ACC112 (cell line): ENCODE results near the gene BPTF.
"Not testable (repeated sequence)": the region's sequence is repeated elsewhere in the genome, so short reads cannot be mapped to it uniquely, and the experiment has no call there.

Experiments used
- H2AFZ ChIP-seq: fragments of 200-600 bp; sonication (generic); one replicate; pipeline ENCODE4 v1.6.0; 2017; ENCODE audit warnings: antibody characterized with exemption, low read length; ENCODE audit not compliant: unreplicated experiment
- H3K27ac ChIP-seq: fragments of 200-600 bp; sonication (generic); 2 replicates; pipeline ENCODE4 v1.5.1; 2014; ENCODE audit warnings: low read depth, mild to moderate bottlenecking, antibody characterized with exemption, low read length, moderate library complexity
- H3K27me3 ChIP-seq: fragments of 200-600 bp; sonication (generic); 2 replicates; pipeline ENCODE4 v1.6.1; 2014; ENCODE audit warnings: mild to moderate bottlenecking, antibody characterized with exemption, low read length, moderate library complexity, mixed read lengths; ENCODE audit not compliant: insufficient read depth
- H3K36me3 ChIP-seq: fragments of 200-600 bp; sonication (generic); 2 replicates; pipeline ENCODE4 v1.6.1; 2016; ENCODE audit warnings: mild to moderate bottlenecking, antibody characterized with exemption, low read length, moderate library complexity, mixed read lengths; ENCODE audit not compliant: insufficient read depth
- H3K4me1 ChIP-seq: fragments of 200-600 bp; sonication (generic); one replicate; pipeline ENCODE4 v1.6.1; 2016; ENCODE audit warnings: low read length, mixed read lengths; ENCODE audit not compliant: insufficient read depth, unreplicated experiment, control insufficient read depth
- H3K4me3 ChIP-seq: fragments of 200-600 bp; sonication (generic); 2 replicates; pipeline ENCODE4 v1.5.1; 2014; ENCODE audit warnings: mild to moderate bottlenecking, low read depth, low read length
- H3K79me2 ChIP-seq: fragments of 200-600 bp; sonication (generic); one replicate; pipeline ENCODE4 v1.6.0; 2016; ENCODE audit warnings: low read length; ENCODE audit not compliant: control insufficient read depth, unreplicated experiment, insufficient read depth

BPTF gene

GRCh38 chr17:67855504-67856324 lies 30.4 kb downstream of the BPTF start:
- no peaks in the 10 kb centered on the region for H3K27me3 ChIP-seq
- peaks cover 66% of the 10 kb centered on the region for H3K79me2 ChIP-seq
- no peaks in the 10 kb centered on the region for H3K4me1 ChIP-seq
- peaks cover 15% of the 10 kb centered on the region for H3K36me3 ChIP-seq
- H2AFZ ChIP-seq = no peak overlapping the region
- H3K4me3 ChIP-seq = no peak overlapping the region
- no peak overlapping the region for H3K27ac ChIP-seq

GRCh38 chr17:67856402-67856801 lies 31.1 kb downstream of the BPTF start:
- H3K4me3 ChIP-seq, H3K4me1 ChIP-seq, H3K27me3 ChIP-seq, H3K27ac ChIP-seq, H2AFZ ChIP-seq: not testable (repeated sequence)
- Histone ChIP-seq H3K79me2 (peaks cover 68% of the 10 kb centered on the region), H3K36me3 (peaks cover 15% of the 10 kb centered on the region)

- Histone ChIP-seq H3K4me1 (peaks cover 5% of the 10 kb centered on the region), H3K27me3 (no peaks in the 10 kb centered on the region), H3K4me3 (no peak overlapping the region), H3K36me3 (peaks cover 5% of the 10 kb centered on the region), H2AFZ (no peak overlapping the region), H3K27ac (no peak overlapping the region), H3K79me2 (peaks cover 67% of the 10 kb centered on the region)
Measured at GRCh38 chr17:67862614-67863217, 37.4 kb downstream of the BPTF start.

GRCh38 chr17:67863624-67864247 lies 38.4 kb downstream of the BPTF start:
- no peak overlapping the region for H2AFZ ChIP-seq
- no peaks in the 10 kb centered on the region for H3K27me3 ChIP-seq
- H3K27ac ChIP-seq = no peak overlapping the region
- H3K36me3 ChIP-seq = peaks cover 5% of the 10 kb centered on the region
- no peak overlapping the region for H3K4me3 ChIP-seq
- peaks cover 5% of the 10 kb centered on the region for H3K4me1 ChIP-seq
- peaks cover 60% of the 10 kb centered on the region for H3K79me2 ChIP-seq

- no peak overlapping the region for H3K27ac ChIP-seq
Measured at GRCh38 chr17:67865438-67865837, 40.1 kb downstream of the BPTF start.

GRCh38 chr17:67867591-67867990 lies 42.3 kb downstream of the BPTF start:
- no peak overlapping the region for H3K4me3 ChIP-seq
- H3K79me2 ChIP-seq = peaks cover 30% of the 10 kb centered on the region
- no peak overlapping the region for H2AFZ ChIP-seq
- peaks cover 5% of the 10 kb centered on the region for H3K36me3 ChIP-seq
- no peak overlapping the region for H3K27ac ChIP-seq
- H3K4me1 ChIP-seq = peaks cover 5% of the 10 kb centered on the region
- no peaks in the 10 kb centered on the region for H3K27me3 ChIP-seq

More at GRCh38 chr17:67865438-67865837, 40.1 kb downstream of the BPTF start:
- peaks cover 47% of the 10 kb centered on the region for H3K79me2 ChIP-seq
- no peak overlapping the region for H3K4me3 ChIP-seq
- no peak overlapping the region for H2AFZ ChIP-seq
- H3K4me1 ChIP-seq = peaks cover 5% of the 10 kb centered on the region
- no peaks in the 10 kb centered on the region for H3K27me3 ChIP-seq
- H3K36me3 ChIP-seq = peaks cover 5% of the 10 kb centered on the region

- Histone ChIP-seq H3K79me2 (peaks cover 25% of the 10 kb centered on the region), H3K27ac (no peak overlapping the region), H3K4me1 (peaks cover 5% of the 10 kb centered on the region), H3K4me3 (no peak overlapping the region), H2AFZ (no peak overlapping the region), H3K36me3 (peaks cover 5% of the 10 kb centered on the region), H3K27me3 (no peaks in the 10 kb centered on the region)
Measured at GRCh38 chr17:67868176-67868575, 42.9 kb downstream of the BPTF start.

GRCh38 chr17:67879662-67880061 lies 54.4 kb downstream of the BPTF start:
- Histone ChIP-seq H3K27me3 (no peaks in the 10 kb centered on the region), H3K4me1 (no peaks in the 10 kb centered on the region), H3K79me2 (no peaks in the 10 kb centered on the region), H3K27ac (no peak overlapping the region), H3K36me3 (peaks cover 6% of the 10 kb centered on the region; the same call in 1 of the 2 replicates), H3K4me3 (no peak overlapping the region), H2AFZ (no peak overlapping the region)

- Histone ChIP-seq H3K4me3 (no peak overlapping the region), H3K4me1 (no peaks in the 10 kb centered on the region), H3K36me3 (no peaks in the 10 kb centered on the region; the same call in 1 of the 2 replicates), H3K27ac (no peak overlapping the region), H3K79me2 (no peaks in the 10 kb centered on the region), H3K27me3 (no peaks in the 10 kb centered on the region), H2AFZ (no peak overlapping the region)
Measured at GRCh38 chr17:67881083-67881482, 55.8 kb downstream of the BPTF start.

- H2AFZ ChIP-seq = no peak overlapping the region
- H3K79me2 ChIP-seq = no peaks in the 10 kb centered on the region
- H3K27ac ChIP-seq = no peak overlapping the region
- no peaks in the 10 kb centered on the region for H3K27me3 ChIP-seq
- no peak overlapping the region for H3K4me3 ChIP-seq
- peaks cover 9% of the 10 kb centered on the region; the same call in 1 of the 2 replicates for H3K36me3 ChIP-seq
- no peaks in the 10 kb centered on the region for H3K4me1 ChIP-seq
Measured at GRCh38 chr17:67884741-67885140, 59.4 kb downstream of the BPTF start.
